NCI-H510A treated with DMSO at 0.1 percent for 48 hours (cell line): ENCODE data around the gene RRP9.
A peak's percentile ranks its signal among the peaks of the same experiment; 100 is the strongest.

Experiments
- DNase-seq: peaks from one replicate; lab custom pipeline; 2025; lab: John Stamatoyannopoulos, UW

Gene RRP9

DNA sequence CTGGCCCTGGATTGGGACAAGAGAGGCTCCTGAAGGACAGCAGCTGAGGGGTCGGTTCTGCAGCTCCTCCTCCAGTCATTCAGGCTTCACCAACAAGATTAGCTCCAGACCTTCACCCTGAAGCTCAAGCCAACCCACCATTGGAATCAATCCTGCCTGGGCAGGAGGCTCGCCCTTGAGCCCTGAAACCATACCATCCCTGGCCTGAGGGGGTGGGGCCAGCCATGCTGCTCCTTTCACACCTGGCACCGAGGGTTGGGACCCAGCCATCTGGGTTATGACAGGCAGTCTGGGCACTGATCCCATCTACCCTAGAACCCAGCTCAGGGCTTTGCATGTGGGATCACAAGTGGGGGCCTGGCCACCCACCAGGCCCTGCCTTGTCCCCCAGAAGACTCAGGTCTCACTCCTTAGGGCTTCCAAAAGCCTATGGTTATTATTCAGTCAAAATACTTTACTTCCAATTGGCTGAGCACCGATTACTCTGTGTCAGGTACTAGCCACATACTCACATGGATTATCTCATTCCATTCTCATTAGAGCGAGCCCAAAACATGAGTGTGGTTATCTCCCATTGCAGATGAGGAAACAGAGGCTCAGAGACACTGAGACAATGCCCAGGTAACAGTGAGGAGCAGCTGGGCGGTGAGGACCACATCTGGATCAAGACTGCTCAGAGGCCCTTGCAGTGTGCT lies 29.0 kb upstream of the RRP9 start:
- no peak for DNase-seq

DNA sequence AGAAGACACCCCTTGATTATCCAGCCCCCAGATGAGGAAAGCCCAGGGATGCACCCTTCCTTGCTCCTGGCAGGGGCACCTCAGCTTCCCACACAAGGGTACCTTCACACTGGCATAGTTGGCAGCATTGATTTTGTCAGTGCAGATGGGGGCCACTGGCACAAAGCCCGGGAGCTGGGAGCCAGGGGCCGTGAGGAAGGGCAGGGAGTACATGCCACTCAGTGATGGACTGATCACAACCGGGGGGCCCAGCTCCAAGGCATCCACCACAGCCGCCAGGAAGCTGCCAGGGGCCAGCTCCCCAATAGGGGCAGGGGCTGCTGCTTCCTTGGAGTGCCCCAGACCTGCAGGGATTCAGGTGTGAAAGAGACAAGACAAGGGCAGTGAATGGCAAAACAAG lies 28.1 kb upstream of the RRP9 start:
- DNase-seq: no peak

DNA sequence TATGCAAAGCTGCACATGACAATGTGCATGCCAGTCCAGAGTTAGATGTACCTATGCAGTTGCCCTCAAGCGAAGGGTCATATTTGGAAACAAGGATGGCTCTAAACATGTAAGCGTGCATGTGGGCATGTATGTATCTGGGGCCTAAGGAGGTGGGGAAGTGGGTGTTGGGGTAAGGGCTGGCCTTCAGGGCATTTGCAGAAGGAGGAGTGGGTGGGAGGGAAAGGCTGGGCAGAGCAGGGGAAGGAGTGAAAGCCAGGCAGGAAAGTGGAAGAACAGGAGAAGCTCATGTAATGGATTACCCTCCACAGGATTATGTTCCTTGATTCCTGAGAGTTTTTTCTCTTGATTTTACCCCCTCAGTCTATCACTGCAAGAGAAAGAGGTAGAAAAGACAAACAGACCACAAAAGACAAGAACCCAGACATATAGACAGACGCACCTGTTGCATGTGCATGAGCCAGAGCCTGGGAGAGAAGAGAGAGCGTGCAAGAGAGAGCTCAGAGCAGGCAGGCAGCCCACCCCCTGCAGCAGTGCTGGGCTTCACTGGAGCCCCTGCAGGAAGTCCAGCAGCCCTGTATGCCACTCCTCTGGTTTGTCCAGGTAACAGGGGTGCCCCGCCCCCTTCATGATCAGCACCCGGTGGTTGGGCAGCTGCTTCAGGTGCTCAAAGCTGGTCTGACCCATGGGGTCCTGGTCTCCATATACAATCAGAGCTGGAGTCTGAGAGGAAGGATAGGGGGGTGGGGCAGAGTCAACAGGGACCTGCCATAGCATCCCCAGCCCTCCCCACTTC lies 27.4 kb upstream of the RRP9 start:
- DNase-seq: no peak

DNA sequence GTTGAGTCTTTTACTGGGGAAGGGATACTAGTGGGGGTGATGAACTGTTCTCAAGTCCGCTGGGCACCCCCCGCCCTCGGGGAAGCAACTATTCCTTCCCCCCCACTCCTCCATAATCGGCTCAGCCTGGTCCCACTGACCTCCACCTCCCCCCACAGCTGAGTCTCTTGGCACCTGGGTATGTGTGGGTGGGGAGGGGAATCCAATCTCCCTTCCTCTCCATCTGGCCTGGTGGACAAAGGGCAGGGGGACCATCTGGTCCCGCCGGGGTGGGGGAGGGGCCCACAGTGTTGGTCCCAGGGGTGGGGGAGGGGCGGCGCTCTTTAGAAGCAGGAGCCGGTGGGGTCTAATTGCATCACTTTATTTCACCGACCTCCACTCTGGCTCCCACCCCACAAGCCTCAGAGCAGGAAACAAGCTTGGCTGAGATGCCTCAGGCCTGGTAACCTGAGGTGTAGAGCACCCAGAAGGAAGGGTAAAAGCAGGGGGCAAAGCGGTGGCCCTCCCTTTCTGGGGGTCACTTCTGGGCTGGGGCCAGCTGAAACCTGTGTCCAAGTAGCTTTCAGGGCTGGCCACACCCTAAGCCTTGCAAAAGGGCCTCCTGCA lies 26.6 kb upstream of the RRP9 start:
- no peak for DNase-seq

DNA sequence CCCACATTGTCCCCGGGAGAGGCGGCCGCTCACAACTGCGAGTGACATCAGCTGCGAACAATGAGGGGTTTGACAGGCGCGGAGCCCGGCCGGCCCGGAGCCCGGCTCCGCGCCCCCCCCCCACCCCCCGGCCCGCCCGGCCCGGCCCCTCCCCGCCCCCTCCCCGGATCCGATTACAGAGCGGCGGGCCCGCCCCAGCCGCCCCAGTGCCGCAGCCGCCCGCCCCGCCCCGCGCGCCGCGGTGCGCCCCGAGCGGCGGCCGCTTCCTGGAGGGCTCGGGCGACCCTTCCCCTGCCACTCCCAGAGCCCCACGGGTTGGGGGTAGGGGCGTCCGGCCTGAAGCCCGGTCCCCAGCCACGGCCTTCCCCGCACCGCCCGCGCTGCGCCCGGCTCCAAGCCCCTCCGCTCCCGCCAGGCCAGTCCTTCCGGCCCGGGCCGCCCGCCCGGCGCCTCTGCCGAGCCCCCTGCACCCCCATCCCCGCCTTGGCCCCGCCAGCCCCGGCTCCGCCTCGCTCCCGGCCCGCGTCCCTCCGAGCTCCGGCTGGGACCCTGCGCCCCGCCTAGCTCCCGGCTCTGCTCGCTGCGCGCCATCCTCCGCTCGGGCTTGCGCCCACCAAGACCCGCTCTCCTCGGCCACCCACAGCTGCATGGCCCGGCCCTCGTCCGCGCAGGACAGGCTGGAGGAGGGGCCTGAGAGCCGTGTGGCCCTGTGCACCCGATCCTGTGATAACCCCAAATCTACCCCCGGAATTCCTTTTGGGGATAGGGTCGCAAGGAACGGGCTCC lies 25.9 kb upstream of the RRP9 start, which contains the start of gene PCBP4:
Gene PCBP4, minus strand, starts transcription at position 71 of the 786 bp plus-strand sequence. CDS start 6,214 bp downstream, outside the sequence.
- peak; percentile 44 for DNase-seq

DNA sequence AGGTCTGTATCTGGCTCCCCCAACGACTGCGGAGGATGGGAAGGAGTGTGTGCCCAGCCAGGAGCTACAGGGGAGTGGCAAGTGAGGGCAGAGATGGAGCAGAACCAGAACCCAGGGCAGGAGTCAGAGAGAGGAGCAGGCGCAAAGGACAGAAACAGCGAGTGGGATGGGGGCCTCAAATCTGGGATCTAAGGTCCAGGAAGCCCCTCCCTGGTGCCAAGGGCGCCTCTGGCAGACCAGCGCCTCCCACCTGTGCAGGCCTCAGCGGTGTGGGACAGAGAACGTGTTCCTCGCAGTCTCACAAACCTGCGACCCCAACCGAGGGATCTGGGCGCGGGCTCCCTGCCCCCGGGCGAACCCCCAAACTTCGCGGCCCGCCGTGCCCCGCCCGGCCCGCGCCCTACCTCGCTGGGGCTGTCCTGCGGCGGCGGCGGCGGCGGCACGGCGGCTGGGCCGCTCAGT lies 25.2 kb upstream of the RRP9 start:
- DNase-seq: no peak

DNA sequence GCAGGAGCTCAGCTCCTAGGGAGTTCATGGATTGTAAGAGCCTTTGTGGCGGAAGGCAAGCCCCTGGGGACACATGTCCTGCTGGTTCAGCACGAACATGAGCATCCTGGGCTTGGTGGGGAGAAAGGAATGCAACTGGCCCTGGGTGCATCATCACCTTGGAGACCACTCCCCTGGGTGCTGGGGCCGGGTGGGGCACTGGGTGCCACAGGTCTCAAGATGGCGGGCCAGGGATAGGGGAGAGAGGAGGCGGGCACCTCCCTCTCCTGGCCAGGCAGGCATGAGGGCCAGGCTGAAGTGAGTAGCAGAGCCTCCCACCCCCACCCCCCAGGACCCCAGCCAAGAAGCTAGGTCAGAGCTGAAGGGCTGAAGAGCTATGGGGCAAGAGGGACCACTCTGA lies 24.8 kb upstream of the RRP9 start:
- DNase-seq: no peak

DNA sequence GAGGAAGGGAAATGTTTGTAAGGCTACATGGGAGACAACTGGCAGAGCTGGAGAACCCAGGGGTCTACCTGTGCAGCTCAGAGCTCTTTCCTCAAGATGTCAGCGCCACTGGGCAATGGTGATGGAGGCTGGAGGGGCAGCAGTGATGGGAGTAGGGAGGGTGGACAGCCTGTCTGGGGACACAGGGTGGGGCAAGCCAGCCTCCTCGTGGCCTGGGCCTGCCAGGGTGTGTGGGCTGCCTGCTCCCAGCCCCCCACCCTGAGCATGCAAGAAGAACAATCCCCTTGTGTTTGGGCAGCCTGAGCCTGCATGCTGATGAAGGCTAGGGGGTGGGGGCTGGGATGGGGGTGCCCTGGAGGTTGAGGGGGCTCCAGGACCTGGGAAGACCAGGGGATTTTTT lies 24.3 kb upstream of the RRP9 start:
- DNase-seq: no peak

DNA sequence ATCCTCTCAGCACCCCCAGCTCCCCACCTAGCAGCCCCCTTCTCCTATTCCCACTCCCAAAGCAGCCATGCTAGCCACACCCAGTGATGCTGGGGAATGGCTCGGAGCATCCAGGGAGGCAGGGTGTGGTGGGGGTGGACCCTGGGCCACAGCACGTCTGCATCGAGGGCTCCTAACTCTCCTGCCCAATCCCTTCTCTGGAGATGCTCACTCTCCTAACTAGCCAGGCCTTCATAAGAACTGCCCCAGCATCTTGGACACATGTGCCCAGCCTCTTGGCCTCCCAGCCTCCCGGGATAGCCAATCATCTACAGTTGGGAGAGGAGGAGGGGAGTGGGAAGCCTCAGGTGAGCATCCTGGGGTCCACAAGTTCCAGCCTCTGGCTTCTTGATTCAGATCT lies 22.8 kb upstream of the RRP9 start:
- no peak for DNase-seq

DNA sequence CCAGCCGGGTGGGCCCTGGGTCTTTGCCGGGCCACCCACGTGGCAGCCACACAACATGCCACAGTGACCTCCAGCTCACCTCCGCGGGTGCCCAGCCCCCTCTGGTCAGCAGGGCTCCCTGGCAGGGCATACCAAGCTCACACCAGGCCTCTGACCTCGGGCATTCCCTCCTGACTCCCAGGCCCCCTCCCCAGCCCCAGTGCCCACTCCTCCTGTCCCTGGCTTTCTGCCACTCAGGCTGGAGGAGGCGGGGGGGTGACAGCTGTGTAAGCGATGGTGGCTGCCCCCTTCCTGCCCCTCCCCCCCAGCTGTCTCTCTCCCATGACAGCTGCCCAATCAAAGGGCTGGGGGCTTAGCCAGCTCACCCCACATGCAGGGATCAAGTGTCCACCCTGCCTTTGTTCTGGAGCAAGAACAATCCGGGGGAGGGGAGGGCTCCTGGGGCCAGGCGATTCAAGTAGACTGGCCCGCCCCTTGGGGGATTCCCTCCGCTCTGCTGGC lies 22.3 kb upstream of the RRP9 start:
- no peak for DNase-seq

DNA sequence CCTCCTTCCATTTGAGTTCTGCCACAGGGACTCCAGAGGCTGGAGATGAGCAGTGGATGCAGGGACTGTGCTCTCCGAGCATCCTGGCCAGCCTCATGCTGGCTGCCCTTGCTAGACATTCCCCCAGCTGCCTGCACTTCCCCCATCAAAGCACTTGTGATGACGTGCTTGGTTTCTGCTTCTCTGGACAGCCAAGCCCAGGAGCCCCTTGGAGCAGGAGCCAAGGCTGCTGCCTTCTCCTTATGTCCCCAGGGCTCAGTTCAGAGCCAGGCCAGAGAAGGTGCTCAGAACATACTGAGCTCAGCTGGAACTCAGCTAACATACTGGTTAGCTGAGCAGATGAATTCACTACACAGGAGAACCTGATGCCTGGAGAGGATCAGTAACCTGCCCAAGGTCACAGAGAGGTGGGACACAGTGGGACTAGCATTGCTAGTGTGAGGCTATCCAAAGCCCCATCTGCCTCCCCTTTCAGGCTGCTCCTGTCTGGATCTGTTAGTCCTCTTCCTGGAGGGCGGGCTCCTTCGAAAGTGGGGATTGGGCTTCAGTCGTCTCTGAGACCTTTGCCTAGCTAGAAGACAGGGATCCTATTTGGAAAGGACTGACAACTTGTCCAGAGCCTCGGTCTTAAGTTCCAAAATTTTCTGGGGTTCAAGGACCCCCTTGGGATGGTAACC lies 21.3 kb upstream of the RRP9 start:
- no peak for DNase-seq

DNA sequence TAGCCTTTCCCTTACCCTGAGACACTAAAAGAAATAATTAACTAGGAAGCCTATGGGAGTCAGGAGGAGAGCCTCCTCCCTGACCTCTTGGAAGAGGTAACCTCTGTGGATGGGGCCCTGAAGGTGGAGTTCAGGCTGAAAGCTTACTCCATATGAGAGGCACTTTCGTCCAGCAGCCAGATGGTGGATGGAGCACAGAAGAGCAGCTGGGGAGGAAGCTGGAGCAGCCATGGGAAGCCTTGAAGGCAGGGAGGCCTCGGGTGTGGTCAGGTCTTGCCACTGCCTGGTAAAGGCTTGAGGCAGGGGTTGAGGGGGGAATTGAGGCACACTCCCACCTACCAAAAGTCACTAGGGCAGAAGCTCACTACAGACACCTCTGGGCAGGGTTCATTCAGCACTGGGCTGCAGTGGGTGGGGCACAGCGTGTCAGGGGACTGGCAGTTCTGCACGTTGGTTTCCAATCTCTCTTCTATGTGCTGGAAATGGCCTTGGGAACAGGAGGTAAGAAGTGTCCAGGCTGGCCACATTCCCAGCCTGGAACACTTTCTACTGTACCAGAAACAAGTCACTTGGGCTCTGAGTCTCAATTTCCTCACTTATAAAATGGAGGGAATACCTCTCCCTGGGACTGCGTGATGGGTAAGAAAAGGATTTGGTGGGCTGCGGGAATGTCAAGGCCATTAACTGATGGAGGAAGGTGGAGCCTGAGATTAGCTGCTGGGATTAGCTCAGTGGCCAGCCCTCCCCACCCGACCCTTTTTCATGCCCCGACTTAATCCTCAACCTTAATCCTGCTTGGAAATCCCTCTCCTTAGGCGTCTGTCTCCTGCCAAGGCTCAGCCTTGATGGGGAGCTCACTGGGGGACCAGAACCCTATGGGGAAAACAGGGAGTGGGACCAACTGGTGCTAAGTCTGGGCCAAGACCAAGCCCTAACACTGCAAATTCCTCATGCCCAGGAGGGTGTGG lies 20.2 kb upstream of the RRP9 start:
- no peak for DNase-seq

DNA sequence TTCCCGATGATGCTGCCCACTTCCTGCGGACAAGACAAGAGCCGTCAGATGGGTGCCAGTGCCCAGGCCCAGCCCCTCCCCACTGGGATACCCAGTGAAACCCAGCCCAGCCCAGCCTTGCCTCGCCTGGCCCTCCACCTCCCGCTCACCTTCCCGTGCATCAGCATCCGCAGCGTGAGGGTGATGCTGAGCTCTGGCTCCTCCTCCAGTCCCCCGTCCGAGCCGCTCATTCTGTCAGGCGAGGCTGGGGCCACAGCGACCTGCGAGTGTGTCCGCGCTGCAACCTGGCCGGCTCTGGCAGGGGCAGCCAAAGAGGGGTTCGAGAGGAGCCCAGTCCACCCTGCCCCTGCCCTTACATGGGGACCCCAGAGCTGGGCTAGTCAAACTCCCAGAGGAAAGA lies 19.3 kb upstream of the RRP9 start:
- DNase-seq: no peak

DNA sequence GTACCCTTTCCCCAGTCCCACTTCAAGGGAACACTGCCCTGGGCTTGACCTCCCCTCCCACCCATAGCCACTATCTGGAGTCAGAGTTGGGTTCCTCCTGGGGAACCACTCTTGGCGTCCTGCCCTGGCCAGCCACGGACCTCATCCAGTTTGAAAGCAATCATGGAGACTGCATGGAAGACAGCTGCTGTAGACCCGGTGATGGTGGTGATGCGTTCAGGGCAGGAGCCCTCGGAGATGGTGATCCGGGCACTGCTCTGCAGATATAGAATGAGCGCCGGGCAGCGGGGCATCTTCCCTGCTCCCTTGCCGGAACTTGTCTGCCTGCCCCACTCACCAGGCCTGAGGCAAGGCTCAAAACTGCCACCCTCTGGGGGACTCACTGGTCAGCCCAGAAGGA lies 18.7 kb upstream of the RRP9 start:
- no peak for DNase-seq

DNA sequence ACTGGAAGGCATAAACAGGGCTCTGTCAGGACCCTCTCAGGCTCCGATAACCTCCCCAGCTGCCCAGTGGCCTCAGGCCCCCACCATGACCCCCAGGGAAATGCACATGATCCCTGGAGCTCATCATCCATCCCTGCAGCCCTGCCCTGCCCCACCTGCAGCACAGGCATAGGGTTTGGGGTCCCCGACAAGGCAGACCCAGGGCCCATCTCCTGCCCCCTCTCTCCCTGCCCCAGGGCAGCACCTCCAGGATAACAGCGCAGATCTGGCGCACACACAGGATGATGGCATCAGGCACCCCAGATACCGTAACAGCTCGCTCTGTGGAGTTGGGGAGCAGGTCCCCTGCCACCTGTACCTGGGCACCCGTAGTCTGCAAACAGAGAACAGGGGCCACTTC lies 17.9 kb upstream of the RRP9 start:
- DNase-seq: no peak

DNA sequence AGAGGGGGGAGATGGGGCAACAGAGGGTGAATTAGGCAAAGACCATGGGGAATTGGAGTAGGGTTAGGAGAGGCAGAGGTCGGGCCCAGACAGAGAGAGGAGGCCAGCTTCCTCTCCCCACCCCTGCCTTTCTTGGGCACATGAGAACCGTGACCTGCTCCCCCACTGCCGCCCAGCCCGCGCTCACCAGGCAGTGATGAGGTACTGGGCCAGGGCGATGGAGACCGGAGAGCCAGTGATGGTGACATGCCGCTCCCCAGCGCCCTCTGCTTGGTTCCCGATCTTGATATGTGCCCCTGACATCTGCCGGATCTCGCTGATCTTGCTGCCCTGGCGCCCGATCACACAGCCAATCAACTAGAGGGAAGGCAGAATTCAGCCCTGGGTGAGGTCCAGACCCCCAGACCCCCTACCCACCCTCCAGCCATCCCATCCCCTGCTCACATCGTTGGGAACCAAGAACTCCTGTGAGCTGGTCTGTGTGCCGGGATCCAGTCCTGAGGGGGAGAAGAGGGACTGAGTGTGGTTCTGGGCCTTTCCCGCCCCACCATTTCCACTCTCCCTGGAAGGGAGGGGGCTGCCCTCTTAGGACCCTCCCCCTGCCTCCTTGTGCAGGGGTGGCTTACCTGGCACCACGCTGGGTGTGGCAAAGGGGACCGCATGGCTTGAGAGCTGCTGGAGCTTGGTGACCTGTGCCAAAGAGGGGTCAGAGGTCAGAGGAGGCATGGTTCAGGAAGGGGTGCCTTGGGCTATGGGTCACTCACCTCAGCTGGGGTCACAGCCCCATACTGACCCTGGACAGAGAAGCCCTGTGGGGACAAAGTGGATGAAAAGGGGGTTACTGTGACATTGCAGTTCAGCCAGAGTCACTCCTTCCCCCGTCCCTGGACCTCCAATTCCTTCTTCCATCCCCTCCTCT lies 17.2 kb upstream of the RRP9 start:
- DNase-seq: no peak

DNA sequence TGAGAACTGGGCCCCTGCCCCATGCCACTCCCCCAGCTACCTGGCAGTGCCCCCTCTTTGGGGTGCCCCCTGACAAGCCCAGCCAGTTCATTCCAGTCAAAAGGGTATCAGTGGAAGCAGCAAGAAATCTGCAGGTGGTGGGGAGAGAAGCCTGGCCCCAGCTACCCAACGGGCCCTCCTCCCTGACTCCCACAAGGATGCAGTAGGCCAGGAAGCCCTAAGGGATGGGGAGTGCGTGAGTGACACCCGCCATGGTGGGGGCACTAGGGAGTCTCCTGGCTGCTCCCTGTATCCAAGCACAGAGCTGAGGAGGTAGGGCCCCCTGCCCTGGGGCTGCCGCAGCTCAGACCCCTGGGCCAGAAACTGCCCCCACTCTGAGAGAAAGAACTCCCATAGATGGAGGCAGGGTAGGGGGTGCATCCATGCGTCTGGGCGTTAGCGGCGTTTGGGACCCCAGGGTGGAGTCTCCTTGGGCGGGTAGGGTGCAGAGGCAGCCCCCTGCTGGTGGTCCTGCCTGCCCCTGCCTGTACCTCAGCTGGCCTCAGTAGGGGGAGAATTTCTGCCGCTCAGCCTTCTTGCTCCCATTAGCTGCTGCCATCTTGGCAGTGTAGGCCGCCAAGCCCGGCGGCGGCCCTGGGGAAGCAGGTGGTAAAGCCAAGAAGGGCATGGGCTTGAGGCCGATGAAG lies 16.0 kb upstream of the RRP9 start:
- DNase-seq: no peak

DNA sequence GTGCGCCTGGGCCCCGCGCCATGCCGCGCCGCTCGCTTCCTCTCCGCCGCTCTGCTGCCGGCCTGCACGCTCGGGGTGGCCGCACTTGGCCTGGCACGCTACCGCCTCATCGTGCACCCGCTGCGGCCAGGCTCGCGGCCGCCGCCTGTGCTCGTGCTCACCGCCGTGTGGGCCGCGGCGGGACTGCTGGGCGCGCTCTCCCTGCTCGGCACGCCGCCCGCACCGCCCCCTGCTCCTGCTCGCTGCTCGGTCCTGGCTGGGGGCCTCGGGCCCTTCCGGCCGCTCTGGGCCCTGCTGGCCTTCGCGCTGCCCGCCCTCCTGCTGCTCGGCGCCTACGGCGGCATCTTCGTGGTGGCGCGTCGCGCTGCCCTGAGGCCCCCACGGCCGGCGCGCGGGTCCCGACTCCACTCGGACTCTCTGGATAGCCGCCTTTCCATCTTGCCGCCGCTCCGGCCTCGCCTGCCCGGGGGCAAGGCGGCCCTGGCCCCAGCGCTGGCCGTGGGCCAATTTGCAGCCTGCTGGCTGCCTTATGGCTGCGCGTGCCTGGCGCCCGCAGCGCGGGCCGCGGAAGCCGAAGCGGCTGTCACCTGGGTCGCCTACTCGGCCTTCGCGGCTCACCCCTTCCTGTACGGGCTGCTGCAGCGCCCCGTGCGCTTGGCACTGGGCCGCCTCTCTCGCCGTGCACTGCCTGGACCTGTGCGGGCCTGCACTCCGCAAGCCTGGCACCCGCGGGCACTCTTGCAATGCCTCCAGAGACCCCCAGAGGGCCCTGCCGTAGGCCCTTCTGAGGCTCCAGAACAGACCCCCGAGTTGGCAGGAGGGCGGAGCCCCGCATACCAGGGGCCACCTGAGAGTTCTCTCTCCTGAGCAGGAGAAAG lies 14.4 kb upstream of the RRP9 start:
- no peak for DNase-seq
